Activated T-cell treated with anti-CD3 and anti-CD28 coated beads for 1 hour (primary cell): ENCODE results near the gene ZWILCH.
"Not testable (repeated sequence)": the region's sequence is repeated elsewhere in the genome, so short reads cannot be mapped to it uniquely, and the experiment has no call there.

ENCODE experiments used
- DNase-seq: peaks from one replicate; pipeline ENCODE4 v3.0.0-alpha.2; 2020; ENCODE audit warnings: low read depth

ZWILCH gene

GRCh38 chr15:66581972-66582537 is 76.9 kb downstream of the ZWILCH start:
- DNase-seq = no peak

- DNase-seq = no peak
Measured at GRCh38 chr15:66586155-66586976, 81.2 kb downstream of the ZWILCH start.

GRCh38 chr15:66587020-66587419 is 81.9 kb downstream of the ZWILCH start:
- no peak for DNase-seq

- no peak for DNase-seq
Measured at GRCh38 chr15:66587749-66588148, 82.6 kb downstream of the ZWILCH start.

GRCh38 chr15:66588537-66588936 is 83.4 kb downstream of the ZWILCH start:
- DNase-seq = no peak

GRCh38 chr15:66588971-66589370 is 83.8 kb downstream of the ZWILCH start:
- DNase-seq = no peak

- not testable (repeated sequence) for DNase-seq
Measured at GRCh38 chr15:66589429-66589828, 84.3 kb downstream of the ZWILCH start.

- DNase-seq = no peak
Measured at GRCh38 chr15:66590435-66590834, 85.3 kb downstream of the ZWILCH start.

GRCh38 chr15:66591322-66591862 is 86.3 kb downstream of the ZWILCH start:
- no peak for DNase-seq

- DNase-seq = no peak
Measured at GRCh38 chr15:66592505-66593218, 87.5 kb downstream of the ZWILCH start.

GRCh38 chr15:66593219-66593780 is 88.2 kb downstream of the ZWILCH start:
- no peak for DNase-seq

GRCh38 chr15:66594344-66594743 is 89.2 kb downstream of the ZWILCH start:
- no peak for DNase-seq

- no peak for DNase-seq
Measured at GRCh38 chr15:66594836-66595235, 89.7 kb downstream of the ZWILCH start.

GRCh38 chr15:66595332-66595731 is 90.2 kb downstream of the ZWILCH start:
- DNase-seq = no peak

GRCh38 chr15:66595931-66596545 is 90.9 kb downstream of the ZWILCH start:
- no peak for DNase-seq

GRCh38 chr15:66598095-66598815 is 93.1 kb downstream of the ZWILCH start:
- DNase-seq = no peak
